GM19035 (cell line): ENCODE data around the gene ACAN.

Experiments used
- ATAC-seq: cut with Tn5 transposase; IDR thresholded peaks from one replicate; pipeline ENCODE4 v1.9.1; 2021; ENCODE audit not compliant: unreplicated experiment

ACAN gene

DNA sequence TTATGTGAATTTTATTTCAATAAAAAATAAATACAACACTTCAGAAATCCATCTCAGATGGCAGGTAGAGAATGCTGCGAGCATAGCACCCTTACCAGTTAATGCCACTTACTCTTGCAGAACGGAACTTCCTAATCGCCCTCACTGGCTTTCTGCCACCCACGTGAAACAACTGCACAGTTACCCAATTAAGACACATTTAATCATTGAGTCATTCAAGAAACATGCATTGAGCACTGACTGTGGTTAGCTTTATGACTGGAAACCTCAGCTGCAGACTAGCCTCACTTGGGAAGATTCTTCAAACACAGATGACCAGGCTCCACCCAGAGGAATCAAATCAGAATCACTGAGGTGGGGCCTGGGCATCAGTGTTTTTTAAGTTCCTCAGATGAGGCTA lies 115.5 kb downstream of the ACAN start:
- no peak for ATAC-seq

GRCh38 chr15:88920186-88920891 lies 117.1 kb downstream of the ACAN start:
- no peak for ATAC-seq

DNA sequence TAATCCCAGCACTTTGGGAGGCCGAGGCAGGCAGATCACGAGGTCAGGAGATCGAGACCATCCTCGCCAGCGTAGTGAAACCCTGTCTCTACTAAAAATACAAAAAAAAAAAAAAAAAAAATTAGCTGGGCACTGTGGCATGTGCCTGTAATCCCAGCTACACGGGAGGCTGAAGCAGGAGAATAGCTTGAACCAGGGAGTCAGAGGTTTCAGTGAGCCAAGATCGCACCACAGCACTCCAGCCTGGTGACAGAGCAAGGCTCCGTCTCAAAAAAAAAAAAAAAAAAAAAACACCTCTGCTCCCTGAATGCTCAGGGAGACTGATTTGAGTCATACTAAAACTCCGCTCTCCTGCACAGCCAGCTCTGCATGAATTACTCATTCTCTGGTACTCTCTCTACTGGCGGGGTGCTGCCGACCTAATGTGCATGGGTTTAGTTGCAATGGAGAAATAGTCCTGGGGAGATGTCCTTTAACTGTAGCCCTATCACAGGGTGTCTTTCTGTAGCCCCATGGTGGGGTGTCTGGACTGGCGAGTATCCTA lies 117.7 kb downstream of the ACAN start:
- ATAC-seq, result peak; percentile 78
